Amniotic epithelial cell (primary cell): Measurements from ENCODE around the gene MALL.
"Not testable (repeated sequence)": the region's sequence is repeated elsewhere in the genome, so short reads cannot be mapped to it uniquely, and the experiment has no call there.

Experiments used
- DNase-seq: peaks from one replicate; pipeline ENCODE4 v3.0.0-alpha.2; 2010; ENCODE audit warnings: low read depth

The MALL gene

GRCh38 chr2:110097506-110098220, 18.0 kb downstream of the MALL start:
- DNase-seq, result no peak

GRCh38 chr2:110095994-110096633, 19.5 kb downstream of the MALL start:
- DNase-seq, result no peak

- DNase-seq, result not testable (repeated sequence)
Observed at GRCh38 chr2:110094884-110095534, 20.6 kb downstream of the MALL start.

GRCh38 chr2:110093924-110094323, 21.7 kb downstream of the MALL start:
- not testable (repeated sequence) for DNase-seq

- not testable (repeated sequence) for DNase-seq
Observed at GRCh38 chr2:110090164-110090563, 25.5 kb downstream of the MALL start.

GRCh38 chr2:110083757-110084156, 31.9 kb downstream of the MALL start:
- not testable (repeated sequence) for DNase-seq

- DNase-seq, result not testable (repeated sequence)
Observed at GRCh38 chr2:110083162-110083561, 32.5 kb downstream of the MALL start.

GRCh38 chr2:110078104-110078503, 37.5 kb downstream of the MALL start:
- DNase-seq, result not testable (repeated sequence)

- not testable (repeated sequence) for DNase-seq
Observed at GRCh38 chr2:110075896-110076295, 39.7 kb downstream of the MALL start.

GRCh38 chr2:110069869-110070268, 45.8 kb downstream of the MALL start:
- not testable (repeated sequence) for DNase-seq

GRCh38 chr2:110068153-110068552, 47.5 kb downstream of the MALL start:
- DNase-seq, result not testable (repeated sequence)

- not testable (repeated sequence) for DNase-seq
Observed at GRCh38 chr2:110062332-110062731, 53.3 kb downstream of the MALL start.

GRCh38 chr2:110060550-110060949, 55.1 kb downstream of the MALL start:
- DNase-seq, result not testable (repeated sequence)

- not testable (repeated sequence) for DNase-seq
Observed at GRCh38 chr2:110059694-110060358, 55.8 kb downstream of the MALL start.

- not testable (repeated sequence) for DNase-seq
Observed at GRCh38 chr2:110059009-110059693, 56.5 kb downstream of the MALL start.

GRCh38 chr2:110058034-110058433, 57.6 kb downstream of the MALL start:
- not testable (repeated sequence) for DNase-seq

GRCh38 chr2:110055819-110056408, 59.7 kb downstream of the MALL start:
- DNase-seq, result not testable (repeated sequence)

- DNase-seq, result peak; percentile 33
Observed at GRCh38 chr2:110054521-110055407, 60.9 kb downstream of the MALL start.

- DNase-seq, result not testable (repeated sequence)
Observed at GRCh38 chr2:110053688-110054087, 61.9 kb downstream of the MALL start.

- DNase-seq, result not testable (repeated sequence)
Observed at GRCh38 chr2:110052166-110052565, 63.5 kb downstream of the MALL start.
